AG09309 (cell line): Measurements from ENCODE around the gene SLC1A2.

Experiments used
- DNase-seq: peaks from one replicate; pipeline ENCODE4 v3.0.0-alpha.2; 2010; ENCODE audit warnings: low read depth
- H3K4me3 ChIP-seq: 2 replicates; pipeline ENCODE4 v1.5.1; 2011; ENCODE audit warnings: mild to moderate bottlenecking, low read depth, low read length, moderate library complexity; ENCODE audit not compliant: control insufficient read depth
- CTCF ChIP-seq: IDR thresholded peaks from 2 replicates; pipeline ENCODE4 v1.5.1; 2011; ENCODE audit warnings: mild to moderate bottlenecking, low read depth, low read length, inconsistent platforms; ENCODE audit not compliant: insufficient read depth, control insufficient read depth; ENCODE audit errors: missing control alignments

Gene SLC1A2

GRCh38 chr11:35311331-35311730 is 108.0 kb downstream of the SLC1A2 start:
- TF ChIP-seq CTCF = no peak
- DNase-seq = no peak
- H3K4me3 ChIP-seq = no peak overlapping the region

GRCh38 chr11:35308157-35308556 is 111.2 kb downstream of the SLC1A2 start:
- no peak overlapping the region for H3K4me3 ChIP-seq
- TF ChIP-seq CTCF = no peak
- DNase-seq = no peak

GRCh38 chr11:35307221-35307621 is 112.1 kb downstream of the SLC1A2 start:
- no peak overlapping the region for H3K4me3 ChIP-seq
- no peak for TF ChIP-seq CTCF
- DNase-seq = no peak

GRCh38 chr11:35305670-35306382 is 113.5 kb downstream of the SLC1A2 start:
- no peak overlapping the region for H3K4me3 ChIP-seq
- TF ChIP-seq CTCF = peak; percentile 44
- DNase-seq = no peak

GRCh38 chr11:35304900-35305460 is 114.4 kb downstream of the SLC1A2 start:
- no peak for DNase-seq
- no peak overlapping the region for H3K4me3 ChIP-seq
- TF ChIP-seq CTCF = no peak

GRCh38 chr11:35304386-35304775 is 115.0 kb downstream of the SLC1A2 start:
- TF ChIP-seq CTCF = no peak
- H3K4me3 ChIP-seq = no peak overlapping the region
- peak; percentile 46 for DNase-seq
